ENCODE results near the gene RINT1.
"Not testable (repeated sequence)": the region's sequence is repeated elsewhere in the genome, so short reads cannot be mapped to it uniquely, and the experiment has no call there.

RINT1 gene

GRCh38 chr7:105532709-105533460 lies 884 bp downstream of the RINT1 start:
- no peak for DNase-seq

- DNase-seq, result no peak
These were observed 6.3 kb downstream of the RINT1 start for GRCh38 chr7:105538339-105538738.

GRCh38 chr7:105559926-105560325 lies 27.9 kb downstream of the RINT1 start:
- no peak for DNase-seq

GRCh38 chr7:105565190-105565589 lies 33.2 kb downstream of the RINT1 start:
- no peak for DNase-seq

GRCh38 chr7:105567024-105567423 lies 35.0 kb downstream of the RINT1 start:
- DNase-seq, result no peak

- no peak for DNase-seq
These were observed 35.8 kb downstream of the RINT1 start for GRCh38 chr7:105567821-105568220.

GRCh38 chr7:105571891-105572290 lies 39.9 kb downstream of the RINT1 start:
- DNase-seq, result no peak

GRCh38 chr7:105577251-105577650 lies 45.2 kb downstream of the RINT1 start:
- no peak for DNase-seq

GRCh38 chr7:105578496-105578895 lies 46.5 kb downstream of the RINT1 start:
- no peak for DNase-seq

GRCh38 chr7:105580022-105580740 lies 48.2 kb downstream of the RINT1 start:
- DNase-seq, result no peak

GRCh38 chr7:105581066-105581811 lies 49.2 kb downstream of the RINT1 start, which contains the start of gene EFCAB10:
TSS of gene EFCAB10 (minus strand) at chr7:105581493. CDS start at chr7:105581463, 30 bp downstream.
- peak; percentile 84 for DNase-seq

GRCh38 chr7:105583061-105583460 lies 51.1 kb downstream of the RINT1 start:
- no peak for DNase-seq

GRCh38 chr7:105584165-105584564 lies 52.2 kb downstream of the RINT1 start:
- DNase-seq, result no peak

GRCh38 chr7:105585850-105586500 lies 54.0 kb downstream of the RINT1 start:
- DNase-seq, result no peak

GRCh38 chr7:105587909-105588635 lies 56.1 kb downstream of the RINT1 start:
- no peak for DNase-seq

- peak; percentile 86 for DNase-seq
These were observed 57.5 kb downstream of the RINT1 start for GRCh38 chr7:105589356-105590077.

GRCh38 chr7:105590793-105591192 lies 58.8 kb downstream of the RINT1 start:
- DNase-seq, result no peak

GRCh38 chr7:105591522-105591921 lies 59.5 kb downstream of the RINT1 start:
- DNase-seq, result no peak

GRCh38 chr7:105594034-105594433 lies 62.0 kb downstream of the RINT1 start:
- peak; percentile 98 for DNase-seq

GRCh38 chr7:105596866-105597265 lies 64.9 kb downstream of the RINT1 start:
- DNase-seq, result no peak

- not testable (repeated sequence) for DNase-seq
These were observed 67.1 kb downstream of the RINT1 start for GRCh38 chr7:105599080-105599479.

- DNase-seq, result no peak
These were observed 67.5 kb downstream of the RINT1 start for GRCh38 chr7:105599551-105599950.
